ENCODE data around the gene THOC1.

The THOC1 gene

GRCh38 chr18:305003-305501 is 37.2 kb upstream of the THOC1 start:
- Histone ChIP-seq H3K4me2 (ENCODE audit: low read length) (no peak overlapping the region), H3K9ac (ENCODE audit: low read length) (no peak overlapping the region), H3K79me2 (ENCODE audit: low read length) (no peaks in the 10 kb centered on the region), H2AFZ (ENCODE audit: low read depth, low read length) (no peak overlapping the region), H3K36me3 (replicated peaks; ENCODE audit: low read depth, low read length) (no peaks in the 10 kb centered on the region), H3K27me3 (ENCODE audit: low read depth, low read length) (peaks cover 7% of the 10 kb centered on the region; the same call in 1 of the 2 replicates), H3K27ac (ENCODE audit: low read length) (no peak overlapping the region), H3K9me3 (ENCODE audit: insufficient read depth, low read length) (no peaks in the 10 kb centered on the region), H4K20me1 (ENCODE audit: insufficient read depth, low read length) (no peaks in the 10 kb centered on the region), H3K4me3 (ENCODE audit: low read length) (no peak overlapping the region), H3K4me1 (ENCODE audit: low read length) (no peaks in the 10 kb centered on the region)
- TF ChIP-seq CTCF (IDR thresholded peaks at IDR 0.05; ENCODE audit: low read depth, low read length) (no peak), EZH2phosphoT487 (IDR thresholded peaks at IDR 0.05; ENCODE audit: low read depth) (no peak)

- H3K9ac ChIP-seq (ENCODE audit: low read length): no peak overlapping the region
- peaks cover 7% of the 10 kb centered on the region; the same call in 1 of the 2 replicates for H3K27me3 ChIP-seq (ENCODE audit: low read depth, low read length)
- no peaks in the 10 kb centered on the region for H3K36me3 ChIP-seq (replicated peaks; ENCODE audit: low read depth, low read length)
- no peak overlapping the region for H3K4me2 ChIP-seq (ENCODE audit: low read length)
- H3K79me2 ChIP-seq (ENCODE audit: low read length): no peaks in the 10 kb centered on the region
- H4K20me1 ChIP-seq (ENCODE audit: insufficient read depth, low read length): no peaks in the 10 kb centered on the region
- no peaks in the 10 kb centered on the region for H3K9me3 ChIP-seq (ENCODE audit: insufficient read depth, low read length)
- no peak overlapping the region for H2AFZ ChIP-seq (ENCODE audit: low read depth, low read length)
- H3K27ac ChIP-seq (ENCODE audit: low read length): no peak overlapping the region
- TF ChIP-seq EZH2phosphoT487 (IDR thresholded peaks at IDR 0.05; ENCODE audit: low read depth): no peak
- no peak for TF ChIP-seq CTCF (IDR thresholded peaks at IDR 0.05; ENCODE audit: low read depth, low read length)
- H3K4me3 ChIP-seq (ENCODE audit: low read length): no peak overlapping the region
- H3K4me1 ChIP-seq (ENCODE audit: low read length): no peaks in the 10 kb centered on the region
Observed at GRCh38 chr18:303607-304006, 35.8 kb upstream of the THOC1 start.

GRCh38 chr18:303011-303410 is 35.2 kb upstream of the THOC1 start:
- Histone ChIP-seq H3K36me3 (replicated peaks; ENCODE audit: low read depth, low read length) (no peaks in the 10 kb centered on the region), H3K9ac (ENCODE audit: low read length) (no peak overlapping the region), H3K27me3 (ENCODE audit: low read depth, low read length) (peaks cover 7% of the 10 kb centered on the region; the same call in 1 of the 2 replicates), H3K4me3 (ENCODE audit: low read length) (no peak overlapping the region), H4K20me1 (ENCODE audit: insufficient read depth, low read length) (no peaks in the 10 kb centered on the region), H2AFZ (ENCODE audit: low read depth, low read length) (no peak overlapping the region), H3K4me2 (ENCODE audit: low read length) (no peak overlapping the region), H3K9me3 (ENCODE audit: insufficient read depth, low read length) (no peaks in the 10 kb centered on the region), H3K27ac (ENCODE audit: low read length) (no peak overlapping the region), H3K79me2 (ENCODE audit: low read length) (no peaks in the 10 kb centered on the region), H3K4me1 (ENCODE audit: low read length) (no peaks in the 10 kb centered on the region)
- no peak for TF ChIP-seq CTCF (IDR thresholded peaks at IDR 0.05; ENCODE audit: low read depth, low read length)
- TF ChIP-seq EZH2phosphoT487 (IDR thresholded peaks at IDR 0.05; ENCODE audit: low read depth): no peak

- no peak for TF ChIP-seq EZH2phosphoT487 (IDR thresholded peaks at IDR 0.05; ENCODE audit: low read depth)
- no peak for TF ChIP-seq CTCF (IDR thresholded peaks at IDR 0.05; ENCODE audit: low read depth, low read length)
- H3K9ac ChIP-seq (ENCODE audit: low read length): no peak overlapping the region
- H4K20me1 ChIP-seq (ENCODE audit: insufficient read depth, low read length): no peaks in the 10 kb centered on the region
- H3K27ac ChIP-seq (ENCODE audit: low read length): no peak overlapping the region
- no peaks in the 10 kb centered on the region for H3K36me3 ChIP-seq (replicated peaks; ENCODE audit: low read depth, low read length)
- no peak overlapping the region for H3K4me2 ChIP-seq (ENCODE audit: low read length)
- peaks cover 7% of the 10 kb centered on the region; the same call in 1 of the 2 replicates for H3K27me3 ChIP-seq (ENCODE audit: low read depth, low read length)
- H2AFZ ChIP-seq (ENCODE audit: low read depth, low read length): no peak overlapping the region
- no peaks in the 10 kb centered on the region for H3K79me2 ChIP-seq (ENCODE audit: low read length)
- no peaks in the 10 kb centered on the region for H3K9me3 ChIP-seq (ENCODE audit: insufficient read depth, low read length)
- no peak overlapping the region for H3K4me3 ChIP-seq (ENCODE audit: low read length)
- H3K4me1 ChIP-seq (ENCODE audit: low read length): no peaks in the 10 kb centered on the region
Observed at GRCh38 chr18:302097-302496, 34.2 kb upstream of the THOC1 start.
